Esophagus squamous epithelium (tissue), 5 donors: ENCODE results near the gene PCDHA13. TPM values are rescaled to one million over a fixed set of nuclear protein-coding genes. Genes with fewer than 3 reads are reported as not detected.
"Not testable (repeated sequence)": the region's sequence is repeated elsewhere in the genome, so short reads cannot be mapped to it uniquely, and the experiment has no call there.

Source experiments
- DNase-seq: peaks from one replicate; lab custom pipeline; 2025; lab: John Stamatoyannopoulos, UW
- H3K27ac ChIP-seq, 4 donors: fragments of 200-600 bp; sonication (generic); one replicate each; pipeline ENCODE4 v1.5.1; 2016 to 2019; ENCODE audit warnings: mild to moderate bottlenecking in 1 of 4
- H3K27me3 ChIP-seq, 4 donors: fragments of 200-600 bp; sonication (generic); 1 replicate in 3 of 4; 2 replicates in 1 of 4; pipeline versions ENCODE4 v1.5.1 to v1.6.0; 2017 to 2021; ENCODE audit warnings: antibody characterized with exemption in 1 of 4
- H3K36me3 ChIP-seq, 3 donors: fragments of 200-600 bp; sonication (generic); one replicate each; pipeline ENCODE4 v1.5.1; 2016 to 2019
- H3K4me1 ChIP-seq, 3 donors: fragments of 200-600 bp; sonication (generic); one replicate each; pipeline ENCODE4 v1.5.1; 2017 to 2019
- H3K4me3 ChIP-seq, 4 donors: fragments of 200-600 bp; sonication (generic); 1 replicate in 3 of 4; 2 replicates in 1 of 4; pipeline ENCODE4 v1.5.1; 2016 to 2019; ENCODE audit warnings: mild to moderate bottlenecking in 2 of 4, moderate library complexity in 1 of 4
- H3K9me3 ChIP-seq, 3 donors: fragments of 200-600 bp; sonication (generic); one replicate each; pipeline ENCODE4 v1.5.1; 2016 to 2019
- POLR2A ChIP-seq, 4 donors: fragments of 450-650 bp; IDR thresholded peaks; one replicate each; pipeline ENCODE4 v1.6.1; 2017; ENCODE audit warnings: antibody characterized with exemption in 4 of 4, mild to moderate bottlenecking in 4 of 4, moderate library complexity in 3 of 4
- WGBS, 2 donors: methylation state at CpG; one replicate each; pipeline ENCODE4 v1.1.5; 2018; 5-methylcytosine and 5-hydroxymethylcytosine counted together
- intact Hi-C: fragments of 100-400 bp; cut with DNase I; formaldehyde crosslinking; loops from one replicate; pipeline ENCODE4 v1.15.0; 2022
- total RNA-seq, 4 donors: library from RNA; depleted of rRNA; stranded (reverse); fragments of >200 nt; gene quantifications; one replicate each; pipeline ENCODE4 v1.1.0, GENCODE V29; 2016
- TF ChIP-seq, protein P1 (sequence below), 6 experiments: fragments of 450-650 bp in 4 of 6; fragments of 200-600 bp in 2 of 6; sonication (generic) in 2 of 6; IDR thresholded peaks; one replicate each; pipeline ENCODE4 v1.5.1; 2016 to 2019; ENCODE audit warnings: antibody characterized with exemption in 6 of 6, mild to moderate bottlenecking in 4 of 6, moderate library complexity in 4 of 6
- donor health status: DM: yes; HTN: yes; CAD: no.

Gene PCDHA13
- total RNA-seq = under 1 TPM in 1 of 4 donors, not detected in 3; 0.19 TPM

DNA sequence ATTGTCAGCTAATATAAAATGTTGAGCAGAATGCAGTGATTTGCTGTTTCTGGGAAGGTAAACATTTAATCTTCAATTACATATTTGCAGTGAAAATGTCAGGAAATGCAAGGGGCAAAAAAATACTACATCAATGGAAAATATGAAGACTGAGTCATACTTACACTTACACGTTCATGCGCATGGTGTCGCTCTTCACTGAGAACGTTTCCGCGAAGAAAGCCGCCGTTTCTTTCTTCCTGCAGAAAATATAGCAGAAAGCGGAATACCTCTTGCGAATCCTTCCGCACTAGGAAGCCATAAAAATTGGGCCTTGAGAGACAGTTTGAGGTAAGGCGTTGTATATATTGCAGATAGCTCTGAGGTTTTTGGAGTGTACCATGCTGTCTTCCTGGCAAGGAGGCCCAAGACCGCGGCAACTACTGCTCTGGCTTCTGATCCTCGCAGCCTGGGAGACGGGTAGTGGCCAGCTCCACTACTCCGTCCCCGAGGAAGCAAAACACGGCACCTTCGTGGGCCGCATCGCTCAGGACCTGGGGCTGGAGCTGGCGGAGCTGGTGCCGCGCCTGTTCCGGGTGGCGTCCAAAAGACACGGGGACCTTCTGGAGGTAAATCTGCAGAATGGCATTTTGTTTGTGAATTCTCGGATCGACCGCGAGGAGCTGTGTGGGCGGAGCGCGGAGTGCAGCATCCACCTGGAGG is at the start of gene PCDHA13:
Gene PCDHA13, plus strand, starts transcription at position 236 of the 702 bp plus-strand sequence. Its CDS starts 145 bp downstream, at position 381.
- TF ChIP-seq, protein P1, sequence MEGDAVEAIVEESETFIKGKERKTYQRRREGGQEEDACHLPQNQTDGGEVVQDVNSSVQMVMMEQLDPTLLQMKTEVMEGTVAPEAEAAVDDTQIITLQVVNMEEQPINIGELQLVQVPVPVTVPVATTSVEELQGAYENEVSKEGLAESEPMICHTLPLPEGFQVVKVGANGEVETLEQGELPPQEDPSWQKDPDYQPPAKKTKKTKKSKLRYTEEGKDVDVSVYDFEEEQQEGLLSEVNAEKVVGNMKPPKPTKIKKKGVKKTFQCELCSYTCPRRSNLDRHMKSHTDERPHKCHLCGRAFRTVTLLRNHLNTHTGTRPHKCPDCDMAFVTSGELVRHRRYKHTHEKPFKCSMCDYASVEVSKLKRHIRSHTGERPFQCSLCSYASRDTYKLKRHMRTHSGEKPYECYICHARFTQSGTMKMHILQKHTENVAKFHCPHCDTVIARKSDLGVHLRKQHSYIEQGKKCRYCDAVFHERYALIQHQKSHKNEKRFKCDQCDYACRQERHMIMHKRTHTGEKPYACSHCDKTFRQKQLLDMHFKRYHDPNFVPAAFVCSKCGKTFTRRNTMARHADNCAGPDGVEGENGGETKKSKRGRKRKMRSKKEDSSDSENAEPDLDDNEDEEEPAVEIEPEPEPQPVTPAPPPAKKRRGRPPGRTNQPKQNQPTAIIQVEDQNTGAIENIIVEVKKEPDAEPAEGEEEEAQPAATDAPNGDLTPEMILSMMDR (IDR thresholded peaks at IDR 0.05) = no peak
- TF ChIP-seq POLR2A (IDR thresholded peaks at IDR 0.05) = no peak
- no peak for DNase-seq
- intact Hi-C loops = no loop called here
- Histone ChIP-seq H3K4me3 (peak within 1 kb of the TSS in 1 of 4 donors; percentile 15), H3K9me3 (peaks cover 0 to 46% (median 35%) of the 10 kb centered on the region in 3 donors), H3K27ac (no peak within 1 kb of the TSS), H3K4me1 (no peaks in the 10 kb centered on the region), H3K27me3 (peaks cover 0 to 32% (median 0%) of the 10 kb centered on the region in 4 donors), H3K36me3 (no peaks in the 10 kb centered on the region)
- WGBS, 2 donors = 24 to 26% methylated on average over 12 to 29 of the region's 35 CpGs

- Histone ChIP-seq H3K27me3 (peaks cover 0 to 36% (median 0%) of the 10 kb centered on the region in 4 donors), H3K4me3 (peak within 1 kb of the TSS in 1 of 4 donors; percentile 28), H3K36me3 (no peaks in the 10 kb centered on the region), H3K9me3 (peaks cover 0 to 46% (median 29%) of the 10 kb centered on the region in 3 donors), H3K4me1 (no peaks in the 10 kb centered on the region), H3K27ac (no peak within 1 kb of the TSS)
- intact Hi-C loops = no loop called here
- WGBS, 2 donors = 20 to 25% methylated on average over 8 of the region's 8 CpGs
- DNase-seq = no peak
- no peak for TF ChIP-seq POLR2A (IDR thresholded peaks at IDR 0.05)
- TF ChIP-seq, protein P1 (IDR thresholded peaks at IDR 0.05) = no peak
Observed at GRCh38 chr5:140833993-140834392, 47.9 kb upstream of the PCDHA13 start, which contains the start of gene PCDHA7. PCDHA7 (plus strand) TSS chr5:140834269; CDS start chr5:140834384, 115 bp downstream.

DNA sequence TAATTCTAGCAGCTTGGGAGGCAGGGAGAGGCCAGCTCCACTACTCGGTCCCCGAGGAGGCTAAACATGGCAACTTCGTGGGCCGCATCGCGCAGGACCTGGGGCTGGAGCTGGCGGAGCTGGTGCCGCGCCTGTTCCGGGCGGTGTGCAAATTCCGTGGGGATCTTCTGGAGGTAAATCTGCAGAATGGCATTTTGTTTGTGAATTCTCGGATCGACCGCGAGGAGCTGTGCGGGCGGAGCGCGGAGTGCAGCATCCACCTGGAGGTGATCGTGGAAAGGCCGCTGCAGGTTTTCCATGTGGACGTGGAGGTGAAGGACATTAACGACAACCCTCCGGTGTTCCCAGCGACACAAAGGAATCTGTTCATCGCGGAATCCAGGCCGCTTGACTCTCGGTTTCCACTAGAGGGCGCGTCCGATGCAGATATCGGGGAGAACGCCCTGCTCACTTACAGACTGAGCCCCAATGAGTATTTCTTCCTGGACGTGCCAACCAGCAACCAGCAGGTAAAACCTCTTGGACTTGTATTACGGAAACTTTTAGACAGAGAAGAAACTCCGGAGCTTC is 47.4 kb upstream of the PCDHA13 start:
- H3K4me1 ChIP-seq, H3K36me3 ChIP-seq, intact Hi-C loops, DNase-seq, H3K27ac ChIP-seq: not testable (repeated sequence)
- Histone ChIP-seq H3K4me3 (peak overlapping the region in 1 of 4 donors; percentile 28), H3K9me3 (peaks cover 0 to 40% (median 26%) of the 10 kb centered on the region in 3 donors), H3K27me3 (peaks cover 0 to 38% (median 0%) of the 10 kb centered on the region in 4 donors)
- WGBS, 2 donors = 21 to 39% methylated on average over 13 to 17 of the region's 38 CpGs

DNA sequence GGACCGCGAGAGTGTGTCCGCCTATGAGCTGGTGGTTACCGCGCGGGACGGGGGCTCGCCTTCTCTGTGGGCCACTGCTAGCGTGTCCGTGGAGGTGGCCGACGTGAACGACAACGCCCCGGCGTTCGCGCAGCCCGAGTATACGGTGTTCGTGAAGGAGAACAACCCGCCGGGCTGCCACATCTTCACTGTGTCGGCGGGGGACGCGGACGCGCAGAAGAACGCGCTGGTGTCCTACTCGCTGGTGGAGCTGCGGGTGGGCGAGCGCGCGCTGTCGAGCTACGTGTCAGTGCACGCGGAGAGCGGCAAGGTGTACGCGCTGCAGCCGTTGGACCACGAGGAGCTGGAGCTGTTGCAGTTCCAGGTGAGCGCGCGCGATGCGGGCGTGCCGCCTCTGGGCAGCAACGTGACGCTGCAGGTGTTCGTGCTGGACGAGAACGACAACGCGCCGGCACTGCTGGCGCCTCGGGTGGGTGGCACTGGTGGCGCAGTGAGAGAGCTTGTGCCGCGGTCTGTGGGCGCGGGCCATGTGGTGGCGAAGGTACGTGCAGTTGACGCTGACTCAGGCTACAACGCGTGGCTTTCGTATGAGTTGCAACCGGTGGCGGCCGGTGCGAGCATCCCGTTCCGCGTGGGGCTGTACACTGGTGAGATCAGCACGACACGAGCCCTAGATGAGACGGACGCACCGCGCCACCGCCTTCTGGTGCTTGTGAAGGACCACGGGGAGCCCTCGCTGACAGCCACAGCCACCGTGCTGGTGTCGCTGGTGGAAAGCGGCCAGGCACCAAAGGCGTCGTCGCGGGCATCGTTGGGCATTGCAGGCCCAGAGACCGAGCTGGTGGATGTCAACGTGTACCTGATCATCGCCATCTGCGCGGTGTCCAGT is 46.1 kb upstream of the PCDHA13 start:
- H3K36me3 ChIP-seq = no peaks in the 10 kb centered on the region
- H3K9me3 ChIP-seq = peaks cover 0 to 37% (median 19%) of the 10 kb centered on the region in 3 donors
- intact Hi-C loops = no loop called here
- H3K27ac ChIP-seq = no peak overlapping the region
- no peak for DNase-seq
- H3K4me3 ChIP-seq = no peak overlapping the region
- H3K4me1 ChIP-seq = no peaks in the 10 kb centered on the region
- peaks cover 0 to 31% (median 0%) of the 10 kb centered on the region in 4 donors for H3K27me3 ChIP-seq
- TF ChIP-seq, protein P1 (IDR thresholded peaks at IDR 0.05) = no peak
- no peak for TF ChIP-seq POLR2A (IDR thresholded peaks at IDR 0.05)
- 63 to 64% methylated on average over 39 to 61 of the region's 103 CpGs for WGBS, 2 donors
